ENCODE results near the gene NPR1.

The NPR1 gene

DNA sequence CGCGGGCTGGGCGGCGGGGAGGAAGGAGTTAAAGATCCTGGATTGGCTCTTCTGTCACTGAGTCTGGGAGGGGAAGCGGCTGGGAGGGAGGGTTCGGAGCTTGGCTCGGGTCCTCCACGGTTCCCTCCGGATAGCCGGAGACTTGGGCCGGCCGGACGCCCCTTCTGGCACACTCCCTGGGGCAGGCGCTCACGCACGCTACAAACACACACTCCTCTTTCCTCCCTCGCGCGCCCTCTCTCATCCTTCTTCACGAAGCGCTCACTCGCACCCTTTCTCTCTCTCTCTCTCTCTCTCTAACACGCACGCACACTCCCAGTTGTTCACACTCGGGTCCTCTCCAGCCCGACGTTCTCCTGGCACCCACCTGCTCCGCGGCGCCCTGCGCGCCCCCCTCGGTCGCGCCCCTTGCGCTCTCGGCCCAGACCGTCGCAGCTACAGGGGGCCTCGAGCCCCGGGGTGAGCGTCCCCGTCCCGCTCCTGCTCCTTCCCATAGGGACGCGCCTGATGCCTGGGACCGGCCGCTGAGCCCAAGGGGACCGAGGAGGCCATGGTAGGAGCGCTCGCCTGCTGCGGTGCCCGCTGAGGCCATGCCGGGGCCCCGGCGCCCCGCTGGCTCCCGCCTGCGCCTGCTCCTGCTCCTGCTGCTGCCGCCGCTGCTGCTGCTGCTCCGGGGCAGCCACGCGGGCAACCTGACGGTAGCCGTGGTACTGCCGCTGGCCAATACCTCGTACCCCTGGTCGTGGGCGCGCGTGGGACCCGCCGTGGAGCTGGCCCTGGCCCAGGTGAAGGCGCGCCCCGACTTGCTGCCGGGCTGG is at the start of gene NPR1:
NPR1 (plus strand) TSS at position 170 of the 818 bp plus-strand sequence; CDS start at position 591, 421 bp downstream.
- TF ChIP-seq, protein P1, sequence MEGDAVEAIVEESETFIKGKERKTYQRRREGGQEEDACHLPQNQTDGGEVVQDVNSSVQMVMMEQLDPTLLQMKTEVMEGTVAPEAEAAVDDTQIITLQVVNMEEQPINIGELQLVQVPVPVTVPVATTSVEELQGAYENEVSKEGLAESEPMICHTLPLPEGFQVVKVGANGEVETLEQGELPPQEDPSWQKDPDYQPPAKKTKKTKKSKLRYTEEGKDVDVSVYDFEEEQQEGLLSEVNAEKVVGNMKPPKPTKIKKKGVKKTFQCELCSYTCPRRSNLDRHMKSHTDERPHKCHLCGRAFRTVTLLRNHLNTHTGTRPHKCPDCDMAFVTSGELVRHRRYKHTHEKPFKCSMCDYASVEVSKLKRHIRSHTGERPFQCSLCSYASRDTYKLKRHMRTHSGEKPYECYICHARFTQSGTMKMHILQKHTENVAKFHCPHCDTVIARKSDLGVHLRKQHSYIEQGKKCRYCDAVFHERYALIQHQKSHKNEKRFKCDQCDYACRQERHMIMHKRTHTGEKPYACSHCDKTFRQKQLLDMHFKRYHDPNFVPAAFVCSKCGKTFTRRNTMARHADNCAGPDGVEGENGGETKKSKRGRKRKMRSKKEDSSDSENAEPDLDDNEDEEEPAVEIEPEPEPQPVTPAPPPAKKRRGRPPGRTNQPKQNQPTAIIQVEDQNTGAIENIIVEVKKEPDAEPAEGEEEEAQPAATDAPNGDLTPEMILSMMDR (IDR thresholded peaks at IDR 0.05; ENCODE audit: unreplicated experiment in 3 of 3): no peak
- H3K4me3 Mint-ChIP-seq: peak within 1 kb of the TSS; percentile 84 to 93 (median 85)
- peak within 1 kb of the TSS in 2 of 3 experiments; percentile 80 to 86 for H3K27ac Mint-ChIP-seq
- peaks cover 4% of the 10 kb centered on the region for H3K36me3 Mint-ChIP-seq (ENCODE audit: low read depth)
- peaks cover 20% of the 10 kb centered on the region for H3K4me1 Mint-ChIP-seq
- peaks cover 56% of the 10 kb centered on the region for H3K27me3 Mint-ChIP-seq (ENCODE audit: low read depth)
- H3K9me3 Mint-ChIP-seq: no peaks in the 10 kb centered on the region

- no peaks in the 10 kb centered on the region for H3K27me3 Mint-ChIP-seq (ENCODE audit: low read depth)
- peaks cover 68% of the 10 kb centered on the region for H3K4me1 Mint-ChIP-seq
- H3K27ac Mint-ChIP-seq: peak overlapping the region; percentile 66 to 99 (median 87)
- TF ChIP-seq, protein P1 (IDR thresholded peaks at IDR 0.05; ENCODE audit: unreplicated experiment in 3 of 3): no peak
- H3K9me3 Mint-ChIP-seq: no peaks in the 10 kb centered on the region
- H3K4me3 Mint-ChIP-seq: peak overlapping the region in 2 of 3 experiments; percentile 45 to 54
- peaks cover 14% of the 10 kb centered on the region for H3K36me3 Mint-ChIP-seq (ENCODE audit: low read depth)
These were observed 49.2 kb upstream of the NPR1 start for GRCh38 chr1:153629343-153629665.

DNA sequence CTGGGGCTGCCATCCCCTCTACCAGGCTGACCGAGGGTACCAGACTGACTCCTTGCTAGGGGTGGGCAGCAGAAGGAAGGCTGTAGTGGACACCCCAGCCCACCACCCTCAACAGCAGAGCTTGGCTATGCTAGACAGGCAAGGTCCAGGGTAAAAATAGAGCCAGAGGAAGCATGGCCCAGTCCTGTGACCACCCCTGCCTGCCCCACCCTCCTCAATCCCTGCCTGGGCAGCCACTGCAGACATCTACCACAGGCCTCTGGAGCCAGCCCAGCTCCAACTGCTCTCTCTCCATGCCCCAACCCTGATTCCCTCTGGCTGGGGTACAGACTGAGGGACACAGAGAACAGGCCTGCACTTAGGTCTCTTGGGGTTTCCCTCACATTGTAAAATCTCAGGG is 48.5 kb upstream of the NPR1 start:
- Mint-ChIP-seq H3K9me3 (no peaks in the 10 kb centered on the region), H3K4me1 (peaks cover 71% of the 10 kb centered on the region), H3K36me3 (ENCODE audit: low read depth) (peaks cover 15% of the 10 kb centered on the region), H3K4me3 (no peak overlapping the region), H3K27me3 (ENCODE audit: low read depth) (no peaks in the 10 kb centered on the region), H3K27ac (peak overlapping the region; percentile 66 to 99 (median 87))
- TF ChIP-seq, protein P1 (IDR thresholded peaks at IDR 0.05; ENCODE audit: unreplicated experiment in 3 of 3): no peak

- Mint-ChIP-seq H3K27ac (peak overlapping the region; percentile 14 to 99 (median 87)), H3K27me3 (ENCODE audit: low read depth) (no peaks in the 10 kb centered on the region), H3K4me3 (no peak overlapping the region), H3K4me1 (peaks cover 70% of the 10 kb centered on the region), H3K9me3 (no peaks in the 10 kb centered on the region), H3K36me3 (ENCODE audit: low read depth) (peaks cover 16% of the 10 kb centered on the region)
- TF ChIP-seq, protein P1 (IDR thresholded peaks at IDR 0.05; ENCODE audit: unreplicated experiment in 3 of 3): no peak
These were observed 48.1 kb upstream of the NPR1 start for GRCh38 chr1:153630384-153630783.

GRCh38 chr1:153631047-153632022 is 47.2 kb upstream of the NPR1 start:
- H3K4me1 Mint-ChIP-seq: peaks cover 66% of the 10 kb centered on the region
- TF ChIP-seq, protein P1 (IDR thresholded peaks at IDR 0.05; ENCODE audit: unreplicated experiment in 3 of 3): no peak
- H3K9me3 Mint-ChIP-seq: no peaks in the 10 kb centered on the region
- H3K27ac Mint-ChIP-seq: peak overlapping the region; percentile 34 to 99 (median 74)
- peaks cover 21% of the 10 kb centered on the region for H3K36me3 Mint-ChIP-seq (ENCODE audit: low read depth)
- H3K27me3 Mint-ChIP-seq (ENCODE audit: low read depth): no peaks in the 10 kb centered on the region
- H3K4me3 Mint-ChIP-seq: peak overlapping the region in 1 of 3 experiments; percentile 66
